Activated B cell treated with CpG ODN at 0.5 μM for 24 hours (primary cell): Measurements from ENCODE around the gene MIX23. TPM values are rescaled to one million over a fixed set of nuclear protein-coding genes. Genes with fewer than 3 reads are reported as not detected.

Source experiments
- ATAC-seq: fragments of 200-7000 bp; cut with Tn5 transposase; one replicate; pipeline ENCODE4 v1.10.0; 2021; ENCODE audit warnings: low read depth, mild to moderate bottlenecking, moderate library complexity
- CTCF ChIA-PET: fragments of 350-600 bp; sonication (Branson Sonifier 250); formaldehyde crosslinking; loops from one replicate; lab custom pipeline; 2021; ENCODE audit warnings: antibody characterized with exemption; lab: Charles Lee
- POLR2A ChIA-PET: fragments of 350-600 bp; sonication (Branson Sonifier 250); formaldehyde crosslinking; loops from one replicate; lab custom pipeline; 2021; ENCODE audit warnings: antibody characterized with exemption; lab: Charles Lee
- DNase-seq: peaks from one replicate; pipeline ENCODE4 v3.0.0; 2022
- H3K27ac Mint-ChIP-seq: one replicate; pipeline ENCODE4 v1.8.0; 2020; ENCODE audit warnings: mixed read lengths
- H3K27me3 Mint-ChIP-seq: one replicate; pipeline ENCODE4 v1.8.0; 2021; ENCODE audit warnings: mixed read lengths
- H3K36me3 Mint-ChIP-seq: one replicate; pipeline ENCODE4 v1.8.0; 2021; ENCODE audit warnings: low read depth, mixed read lengths
- H3K4me1 Mint-ChIP-seq: one replicate; pipeline ENCODE4 v1.8.0; 2021; ENCODE audit warnings: mixed read lengths
- H3K4me3 Mint-ChIP-seq: one replicate; pipeline ENCODE4 v1.8.0; 2020; ENCODE audit warnings: mild to moderate bottlenecking, mixed read lengths
- H3K9me3 Mint-ChIP-seq: one replicate; pipeline ENCODE4 v1.8.0; 2020; ENCODE audit warnings: mixed read lengths
- CTCF ChIP-seq: fragments of 200-600 bp; IDR thresholded peaks from one replicate; pipeline ENCODE4 v1.8.0; 2022; ENCODE audit warnings: antibody characterized with exemption, mild to moderate bottlenecking
- intact Hi-C: fragments of 100-400 bp; cut with micrococcal nuclease; formaldehyde crosslinking; loops from one replicate; pipeline ENCODE4 v1.15.1; 2024
- total RNA-seq: library from RNA; stranded (reverse); gene quantifications from 2 replicates; pipeline ENCODE4 v1.2.3, GENCODE V29; 2022

The MIX23 gene
- total RNA-seq, 1 donor from 2014 or later, result 49.1 TPM

- no peaks in the 10 kb centered on the region for H3K4me1 Mint-ChIP-seq
- H3K27ac Mint-ChIP-seq, result no peak overlapping the region
- H3K4me3 Mint-ChIP-seq, result no peak overlapping the region
- CTCF ChIA-PET, result no interaction called here
- DNase-seq (no peak), ATAC-seq (no peak)
- peaks cover 6% of the 10 kb centered on the region for H3K9me3 Mint-ChIP-seq
- POLR2A ChIA-PET, result no interaction called here
- intact Hi-C loops, result no loop called here
- no peaks in the 10 kb centered on the region for H3K36me3 Mint-ChIP-seq
- TF ChIP-seq CTCF, result no peak
- H3K27me3 Mint-ChIP-seq, result peaks cover 5% of the 10 kb centered on the region
Measured at GRCh38 chr3:122316368-122316767, 66.7 kb downstream of the MIX23 start.

GRCh38 chr3:122315619-122316018 lies 67.4 kb downstream of the MIX23 start:
- DNase-seq (no peak), ATAC-seq (no peak)
- no peak for TF ChIP-seq CTCF
- Mint-ChIP-seq H3K36me3 (no peaks in the 10 kb centered on the region), H3K9me3 (peaks cover 6% of the 10 kb centered on the region), H3K27ac (no peak overlapping the region), H3K4me3 (no peak overlapping the region), H3K27me3 (peaks cover 5% of the 10 kb centered on the region), H3K4me1 (no peaks in the 10 kb centered on the region)
- POLR2A ChIA-PET, result no interaction called here
- intact Hi-C loops, result no loop called here
- CTCF ChIA-PET, result no interaction called here

GRCh38 chr3:122314228-122314876 lies 68.7 kb downstream of the MIX23 start:
- Mint-ChIP-seq H3K27me3 (peaks cover 5% of the 10 kb centered on the region), H3K4me3 (no peak overlapping the region), H3K9me3 (no peaks in the 10 kb centered on the region), H3K36me3 (no peaks in the 10 kb centered on the region), H3K27ac (no peak overlapping the region), H3K4me1 (no peaks in the 10 kb centered on the region)
- DNase-seq (no peak), ATAC-seq (no peak)
- POLR2A ChIA-PET, result no interaction called here
- CTCF ChIA-PET, result no interaction called here
- intact Hi-C loops, result no loop called here
- no peak for TF ChIP-seq CTCF

DNA sequence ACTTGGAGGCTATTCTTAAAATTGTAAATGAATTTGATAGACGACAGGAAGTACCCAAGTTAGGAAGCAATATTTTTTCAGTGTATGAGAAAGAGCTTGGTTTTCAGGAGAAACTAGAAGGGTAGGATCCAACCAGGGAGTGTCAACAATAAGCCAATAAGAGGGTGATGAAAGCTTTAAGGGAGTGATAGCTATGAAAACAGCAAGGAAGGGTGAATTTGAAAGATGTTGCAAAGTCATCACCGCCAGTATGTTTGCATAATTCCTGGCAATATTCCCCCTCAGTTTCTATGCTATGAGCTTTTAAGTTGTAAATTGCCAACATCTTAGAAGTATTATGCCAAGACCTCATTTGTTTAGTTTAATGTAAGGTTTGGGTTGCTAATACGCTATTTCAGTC lies 69.8 kb downstream of the MIX23 start:
- H3K4me3 Mint-ChIP-seq, result no peak overlapping the region
- ChIA-PET POLR2A (no interaction called here), CTCF (no interaction called here)
- H3K27me3 Mint-ChIP-seq, result peaks cover 5% of the 10 kb centered on the region
- no peak overlapping the region for H3K27ac Mint-ChIP-seq
- no peak for DNase-seq
- intact Hi-C loops, result no loop called here
- no peak for TF ChIP-seq CTCF
- no peaks in the 10 kb centered on the region for H3K4me1 Mint-ChIP-seq
- no peaks in the 10 kb centered on the region for H3K9me3 Mint-ChIP-seq
- no peak for ATAC-seq
- H3K36me3 Mint-ChIP-seq, result no peaks in the 10 kb centered on the region

- H3K27me3 Mint-ChIP-seq, result peaks cover 5% of the 10 kb centered on the region
- H3K4me3 Mint-ChIP-seq, result no peak overlapping the region
- CTCF ChIA-PET, result no interaction called here
- DNase-seq (no peak), ATAC-seq (no peak)
- no peaks in the 10 kb centered on the region for H3K9me3 Mint-ChIP-seq
- H3K4me1 Mint-ChIP-seq, result no peaks in the 10 kb centered on the region
- no peak overlapping the region for H3K27ac Mint-ChIP-seq
- no peak for TF ChIP-seq CTCF
- intact Hi-C loops, result no loop called here
- H3K36me3 Mint-ChIP-seq, result no peaks in the 10 kb centered on the region
- POLR2A ChIA-PET, result no interaction called here
Measured at GRCh38 chr3:122312826-122313225, 70.2 kb downstream of the MIX23 start.
